ENCODE measurements around the gene PGM5.

GRCh38 chr9:68433531-68434110 lies 77.2 kb downstream of the PGM5 start:
- TF ChIP-seq CTCF (IDR thresholded peaks at IDR 0.05; ENCODE audit: insufficient read depth, low read length, poor library complexity, severe bottlenecking) (no peak), EZH2phosphoT487 (conservative IDR thresholded peaks at IDR 0.05; ENCODE audit: low read length) (no peak)
